WTC11 (cell line): Measurements from ENCODE around the gene TMEM200A. TPM values are rescaled to one million over a fixed set of nuclear protein-coding genes. Genes with fewer than 3 reads are reported as not detected.

Experiments used
- ATAC-seq: fragments of 200-7000 bp; cut with Tn5 transposase; 2 replicates; pipeline ENCODE4 v1.10.0; 2021; ENCODE audit warnings: mild to moderate bottlenecking, moderate library complexity
- CTCF ChIA-PET: fragments of 300-600 bp; sonication (Branson Sonifier 250); formaldehyde crosslinking; loops from one replicate; lab custom pipeline; 2021; ENCODE audit warnings: antibody characterized with exemption; lab: Charles Lee
- POLR2A ChIA-PET: fragments of 350-600 bp; sonication (Branson Sonifier 250); formaldehyde crosslinking; loops from one replicate; lab custom pipeline; 2021; ENCODE audit warnings: antibody characterized with exemption; lab: Charles Lee
- DNase-seq: peaks from one replicate; pipeline ENCODE4 v3.0.0; 2021; ENCODE audit warnings: low spot score
- H3K27ac Mint-ChIP-seq: 2 replicates; pipeline ENCODE4 v1.8.0; 2021; ENCODE audit warnings: mixed read lengths
- H3K27me3 Mint-ChIP-seq: 2 replicates; pipeline ENCODE4 v1.8.0; 2021; ENCODE audit warnings: low read depth, mild to moderate bottlenecking, moderate library complexity, mixed read lengths
- H3K36me3 Mint-ChIP-seq: 2 replicates; pipeline ENCODE4 v1.8.0; 2021; ENCODE audit warnings: mixed read lengths
- H3K4me1 Mint-ChIP-seq: 2 replicates; pipeline ENCODE4 v1.8.0; 2022; ENCODE audit warnings: mixed read lengths
- H3K4me3 Mint-ChIP-seq: 2 replicates; pipeline ENCODE4 v1.8.0; 2021; ENCODE audit warnings: mild to moderate bottlenecking, moderate library complexity, mixed read lengths
- H3K9me3 Mint-ChIP-seq: 2 replicates; pipeline ENCODE4 v1.8.0; 2021; ENCODE audit warnings: mixed read lengths
- ATF3 ChIP-seq: sonication (generic); formaldehyde crosslinking; conservative IDR thresholded peaks from 2 replicates; pipeline ENCODE4 v1.8.1; 2022; ENCODE audit warnings: mild to moderate bottlenecking, missing genetic modification reagents
- ETV6 ChIP-seq: sonication (generic); formaldehyde crosslinking; IDR thresholded peaks from 2 replicates; pipeline ENCODE4 v1.8.1; 2022; ENCODE audit warnings: mild to moderate bottlenecking, missing genetic modification reagents
- MXD4 ChIP-seq: fragments of 250-450 bp; sonication (Bioruptor Pico); IDR thresholded peaks from 2 replicates; pipeline ENCODE4 v1.8.0; 2021; ENCODE audit warnings: mild to moderate bottlenecking, moderate library complexity, borderline replicate concordance
- NFATC4 ChIP-seq: fragments of 250-450 bp; sonication (Bioruptor Pico); IDR thresholded peaks from 2 replicates; pipeline ENCODE4 v1.9.0; 2021; ENCODE audit warnings: mild to moderate bottlenecking
- NR2C2 ChIP-seq: sonication (generic); formaldehyde crosslinking; IDR thresholded peaks from 2 replicates; pipeline ENCODE4 v1.8.0; 2022; ENCODE audit warnings: mild to moderate bottlenecking, missing genetic modification reagents
- OVOL2 ChIP-seq: fragments of 250-450 bp; sonication (Bioruptor Pico); IDR thresholded peaks from 2 replicates; pipeline ENCODE4 v1.9.0; 2021; ENCODE audit warnings: mild to moderate bottlenecking, borderline replicate concordance
- ZBTB43 ChIP-seq: sonication (generic); formaldehyde crosslinking; IDR thresholded peaks from 2 replicates; pipeline ENCODE4 v1.8.1; 2023; ENCODE audit warnings: mild to moderate bottlenecking, missing genetic modification reagents
- ZNF232 ChIP-seq: sonication (generic); formaldehyde crosslinking; IDR thresholded peaks from 2 replicates; pipeline ENCODE4 v1.8.0; 2022; ENCODE audit warnings: mild to moderate bottlenecking, missing genetic modification reagents
- ZNF263 ChIP-seq: sonication (generic); formaldehyde crosslinking; IDR thresholded peaks from 2 replicates; pipeline ENCODE4 v1.8.1; 2022; ENCODE audit warnings: low read depth, mild to moderate bottlenecking, moderate library complexity, missing genetic modification reagents
- ZNF425 ChIP-seq: fragments of 250-450 bp; sonication (Bioruptor Pico); conservative IDR thresholded peaks from 2 replicates; pipeline ENCODE4 v1.9.0; 2021; ENCODE audit warnings: mild to moderate bottlenecking
- total RNA-seq: library from RNA; stranded (reverse); gene quantifications from 3 replicates; pipeline ENCODE4 v1.2.3, GENCODE V29; 2021
- TF ChIP-seq, protein P1 (sequence below): sonication (generic); formaldehyde crosslinking; IDR thresholded peaks from 2 replicates; pipeline ENCODE4 v1.8.1; 2023; ENCODE audit warnings: mild to moderate bottlenecking, missing genetic modification reagents, moderate library complexity
- TF ChIP-seq, protein P2 (sequence below): fragments of 200-600 bp; IDR thresholded peaks from 2 replicates; pipeline ENCODE4 v1.8.0; 2022; ENCODE audit warnings: antibody characterized with exemption
- TF ChIP-seq, protein P3 (sequence below): sonication (generic); formaldehyde crosslinking; IDR thresholded peaks from 2 replicates; pipeline ENCODE4 v1.8.0; 2022; ENCODE audit warnings: mild to moderate bottlenecking, missing genetic modification reagents
- TF ChIP-seq, protein P4 (sequence below): fragments of 250-450 bp; sonication (Bioruptor Pico); IDR thresholded peaks from 2 replicates; pipeline ENCODE4 v2.1.2; 2022; ENCODE audit warnings: mild to moderate bottlenecking, moderate library complexity
- TF ChIP-seq, protein P5 (sequence below): sonication (generic); formaldehyde crosslinking; IDR thresholded peaks from 2 replicates; pipeline ENCODE4 v1.8.1; 2022; ENCODE audit warnings: low read depth, missing genetic modification reagents, borderline replicate concordance

The TMEM200A gene
- total RNA-seq, 1 experiment from 2014 or later, result 11.0 TPM

GRCh38 chr6:130409418-130410100 is 43.7 kb downstream of the TMEM200A start:
- H3K4me1 Mint-ChIP-seq, result peaks cover 29% of the 10 kb centered on the region
- no peak for ATAC-seq
- H3K27ac Mint-ChIP-seq, result no peak overlapping the region
- TF ChIP-seq, protein P1, sequence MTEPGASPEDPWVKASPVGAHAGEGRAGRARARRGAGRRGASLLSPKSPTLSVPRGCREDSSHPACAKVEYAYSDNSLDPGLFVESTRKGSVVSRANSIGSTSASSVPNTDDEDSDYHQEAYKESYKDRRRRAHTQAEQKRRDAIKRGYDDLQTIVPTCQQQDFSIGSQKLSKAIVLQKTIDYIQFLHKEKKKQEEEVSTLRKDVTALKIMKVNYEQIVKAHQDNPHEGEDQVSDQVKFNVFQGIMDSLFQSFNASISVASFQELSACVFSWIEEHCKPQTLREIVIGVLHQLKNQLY (CRISPR knock-in tag), result no peak
- TF ChIP-seq, protein P2, sequence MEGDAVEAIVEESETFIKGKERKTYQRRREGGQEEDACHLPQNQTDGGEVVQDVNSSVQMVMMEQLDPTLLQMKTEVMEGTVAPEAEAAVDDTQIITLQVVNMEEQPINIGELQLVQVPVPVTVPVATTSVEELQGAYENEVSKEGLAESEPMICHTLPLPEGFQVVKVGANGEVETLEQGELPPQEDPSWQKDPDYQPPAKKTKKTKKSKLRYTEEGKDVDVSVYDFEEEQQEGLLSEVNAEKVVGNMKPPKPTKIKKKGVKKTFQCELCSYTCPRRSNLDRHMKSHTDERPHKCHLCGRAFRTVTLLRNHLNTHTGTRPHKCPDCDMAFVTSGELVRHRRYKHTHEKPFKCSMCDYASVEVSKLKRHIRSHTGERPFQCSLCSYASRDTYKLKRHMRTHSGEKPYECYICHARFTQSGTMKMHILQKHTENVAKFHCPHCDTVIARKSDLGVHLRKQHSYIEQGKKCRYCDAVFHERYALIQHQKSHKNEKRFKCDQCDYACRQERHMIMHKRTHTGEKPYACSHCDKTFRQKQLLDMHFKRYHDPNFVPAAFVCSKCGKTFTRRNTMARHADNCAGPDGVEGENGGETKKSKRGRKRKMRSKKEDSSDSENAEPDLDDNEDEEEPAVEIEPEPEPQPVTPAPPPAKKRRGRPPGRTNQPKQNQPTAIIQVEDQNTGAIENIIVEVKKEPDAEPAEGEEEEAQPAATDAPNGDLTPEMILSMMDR, result no peak
- TF ChIP-seq MXD4 (CRISPR knock-in tag) (no peak), NFATC4 (CRISPR knock-in tag) (no peak), OVOL2 (no peak), ZNF425 (CRISPR knock-in tag) (no peak), ZNF232 (no peak), ETV6 (CRISPR knock-in tag) (no peak), ZBTB43 (CRISPR knock-in tag) (no peak), ZNF263 (CRISPR knock-in tag) (no peak), NR2C2 (CRISPR knock-in tag) (no peak), ATF3 (CRISPR knock-in tag) (no peak)
- TF ChIP-seq, protein P3, sequence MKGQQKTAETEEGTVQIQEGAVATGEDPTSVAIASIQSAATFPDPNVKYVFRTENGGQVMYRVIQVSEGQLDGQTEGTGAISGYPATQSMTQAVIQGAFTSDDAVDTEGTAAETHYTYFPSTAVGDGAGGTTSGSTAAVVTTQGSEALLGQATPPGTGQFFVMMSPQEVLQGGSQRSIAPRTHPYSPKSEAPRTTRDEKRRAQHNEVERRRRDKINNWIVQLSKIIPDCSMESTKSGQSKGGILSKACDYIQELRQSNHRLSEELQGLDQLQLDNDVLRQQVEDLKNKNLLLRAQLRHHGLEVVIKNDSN (CRISPR knock-in tag), result no peak
- TF ChIP-seq, protein P4, sequence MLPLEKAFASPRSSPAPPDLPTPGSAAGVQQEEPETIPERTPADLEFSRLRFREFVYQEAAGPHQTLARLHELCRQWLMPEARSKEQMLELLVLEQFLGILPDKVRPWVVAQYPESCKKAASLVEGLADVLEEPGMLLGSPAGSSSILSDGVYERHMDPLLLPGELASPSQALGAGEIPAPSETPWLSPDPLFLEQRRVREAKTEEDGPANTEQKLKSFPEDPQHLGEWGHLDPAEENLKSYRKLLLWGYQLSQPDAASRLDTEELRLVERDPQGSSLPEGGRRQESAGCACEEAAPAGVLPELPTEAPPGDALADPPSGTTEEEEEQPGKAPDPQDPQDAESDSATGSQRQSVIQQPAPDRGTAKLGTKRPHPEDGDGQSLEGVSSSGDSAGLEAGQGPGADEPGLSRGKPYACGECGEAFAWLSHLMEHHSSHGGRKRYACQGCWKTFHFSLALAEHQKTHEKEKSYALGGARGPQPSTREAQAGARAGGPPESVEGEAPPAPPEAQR (CRISPR knock-in tag), result no peak
- TF ChIP-seq, protein P5, sequence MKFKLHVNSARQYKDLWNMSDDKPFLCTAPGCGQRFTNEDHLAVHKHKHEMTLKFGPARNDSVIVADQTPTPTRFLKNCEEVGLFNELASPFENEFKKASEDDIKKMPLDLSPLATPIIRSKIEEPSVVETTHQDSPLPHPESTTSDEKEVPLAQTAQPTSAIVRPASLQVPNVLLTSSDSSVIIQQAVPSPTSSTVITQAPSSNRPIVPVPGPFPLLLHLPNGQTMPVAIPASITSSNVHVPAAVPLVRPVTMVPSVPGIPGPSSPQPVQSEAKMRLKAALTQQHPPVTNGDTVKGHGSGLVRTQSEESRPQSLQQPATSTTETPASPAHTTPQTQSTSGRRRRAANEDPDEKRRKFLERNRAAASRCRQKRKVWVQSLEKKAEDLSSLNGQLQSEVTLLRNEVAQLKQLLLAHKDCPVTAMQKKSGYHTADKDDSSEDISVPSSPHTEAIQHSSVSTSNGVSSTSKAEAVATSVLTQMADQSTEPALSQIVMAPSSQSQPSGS (CRISPR knock-in tag), result no peak
- TF ChIP-seq, all 79 proteins: peak for 0
- ChIA-PET POLR2A (no interaction called here), CTCF (no interaction called here)
- H3K9me3 Mint-ChIP-seq, result peaks cover 15% of the 10 kb centered on the region
- DNase-seq, result no peak
- peaks cover 12% of the 10 kb centered on the region for H3K36me3 Mint-ChIP-seq
- H3K27me3 Mint-ChIP-seq, result no peaks in the 10 kb centered on the region
- H3K4me3 Mint-ChIP-seq, result no peak overlapping the region
